GM23338 (cell line): ENCODE results near the gene OOSP4B. TPM values are rescaled to one million over a fixed set of nuclear protein-coding genes. Genes with fewer than 3 reads are reported as not detected.
"Not testable (repeated sequence)": the region's sequence is repeated elsewhere in the genome, so short reads cannot be mapped to it uniquely, and the experiment has no call there.

Experiments used
- ATAC-seq: fragments of 200-7000 bp; cut with Tn5 transposase; 3 replicates; pipeline ENCODE4 v1.9.1; 2020
- DNase-seq: peaks from one replicate; pipeline ENCODE4 v3.0.0-alpha.2; 2015; ENCODE audit warnings: low spot score
- H2AFZ ChIP-seq: fragments of 200-600 bp; sonication (generic); 2 replicates; pipeline ENCODE4 v1.8.0; 2016; ENCODE audit warnings: antibody characterized with exemption, mild to moderate bottlenecking, moderate library complexity
- H3F3A ChIP-seq: fragments of 200-600 bp; sonication (generic); replicated peaks from 2 replicates; pipeline ENCODE4 v1.8.0; 2017; ENCODE audit warnings: antibody characterized with exemption, mixed run types, low read depth
- H3K27ac ChIP-seq: fragments of 200-600 bp; sonication (generic); 2 replicates; pipeline ENCODE4 v1.6.1; 2016; ENCODE audit warnings: low read depth
- H3K27me3 ChIP-seq: fragments of 200-600 bp; sonication (generic); 2 replicates; pipeline ENCODE4 v1.8.0; 2016; ENCODE audit warnings: mild to moderate bottlenecking, mixed run types, moderate library complexity; ENCODE audit not compliant: insufficient read depth
- H3K36me3 ChIP-seq: fragments of 200-600 bp; sonication (generic); 2 replicates; pipeline ENCODE4 v1.8.0; 2016; ENCODE audit warnings: mild to moderate bottlenecking; ENCODE audit not compliant: insufficient read depth
- H3K4me1 ChIP-seq: fragments of 200-600 bp; sonication (generic); 2 replicates; pipeline ENCODE4 v1.8.0; 2016; ENCODE audit warnings: mild to moderate bottlenecking, moderate library complexity; ENCODE audit not compliant: insufficient read depth
- H3K4me2 ChIP-seq: fragments of 200-600 bp; sonication (generic); 2 replicates; pipeline ENCODE4 v1.7.1; 2017; ENCODE audit warnings: mixed run types
- H3K4me3 ChIP-seq: fragments of 200-600 bp; sonication (generic); 2 replicates; pipeline ENCODE4 v1.6.1; 2016; ENCODE audit warnings: mixed run types
- H3K79me2 ChIP-seq: fragments of 200-600 bp; sonication (generic); replicated peaks from 2 replicates; pipeline ENCODE4 v1.8.0; 2017; ENCODE audit warnings: mild to moderate bottlenecking; ENCODE audit not compliant: insufficient read depth
- H3K9me2 ChIP-seq: fragments of 200-600 bp; sonication (generic); 2 replicates; pipeline ENCODE4 v1.8.0; 2017; ENCODE audit not compliant: insufficient read depth
- H4K20me1 ChIP-seq: fragments of 200-600 bp; sonication (generic); replicated peaks from 2 replicates; pipeline ENCODE4 v1.8.0; 2017; ENCODE audit warnings: mild to moderate bottlenecking; ENCODE audit not compliant: insufficient read depth
- H3K27ac Mint-ChIP-seq: 2 replicates; pipeline ENCODE4 v1.8.0; 2020; ENCODE audit warnings: inconsistent platforms, mild to moderate bottlenecking, moderate library complexity, mixed read lengths
- H3K27me3 Mint-ChIP-seq: 3 replicates; pipeline ENCODE4 v1.8.0; 2022; ENCODE audit warnings: low read depth, mild to moderate bottlenecking, moderate library complexity, mixed read lengths, inconsistent platforms; ENCODE audit not compliant: insufficient read depth, poor library complexity
- H3K36me3 Mint-ChIP-seq: 3 replicates; pipeline ENCODE4 v1.8.0; 2021; ENCODE audit warnings: low read depth, mild to moderate bottlenecking, inconsistent platforms, moderate library complexity, mixed read lengths
- H3K4me1 Mint-ChIP-seq: 3 replicates; pipeline ENCODE4 v1.8.0; 2020; ENCODE audit warnings: mild to moderate bottlenecking, inconsistent platforms, mixed read lengths
- H3K4me3 Mint-ChIP-seq: 3 replicates; pipeline ENCODE4 v1.8.0; 2021; ENCODE audit warnings: moderate library complexity, mild to moderate bottlenecking, inconsistent platforms, mixed read lengths
- H3K9me3 Mint-ChIP-seq: 3 replicates; pipeline ENCODE4 v1.8.0; 2020; ENCODE audit warnings: moderate library complexity, mild to moderate bottlenecking, inconsistent platforms, mixed read lengths
- polyA plus RNA-seq: library from polyadenylated mRNA; unstranded; fragments of >200 nt; fragmentation: Nextera tagmentation; extraction: Ambion mirVana; gene quantifications from 2 replicates; pipeline ENCODE4 v1.2.1, GENCODE V29; 2016
- total RNA-seq: library from RNA; depleted of rRNA; stranded (reverse); fragments of >200 nt; shearing (Covaris generic); gene quantifications from 2 replicates; pipeline ENCODE4 v1.2.3, GENCODE V29; 2014
- TF ChIP-seq, protein P1 (sequence below): fragments of 250-450 bp; sonication (Bioruptor Pico); IDR thresholded peaks from 2 replicates; pipeline ENCODE4 v1.5.0; 2020; ENCODE audit warnings: mild to moderate bottlenecking, moderate library complexity

The OOSP4B gene
- total and polyA plus RNA-seq, 2 experiments from 2014 or later, result not detected

DNA sequence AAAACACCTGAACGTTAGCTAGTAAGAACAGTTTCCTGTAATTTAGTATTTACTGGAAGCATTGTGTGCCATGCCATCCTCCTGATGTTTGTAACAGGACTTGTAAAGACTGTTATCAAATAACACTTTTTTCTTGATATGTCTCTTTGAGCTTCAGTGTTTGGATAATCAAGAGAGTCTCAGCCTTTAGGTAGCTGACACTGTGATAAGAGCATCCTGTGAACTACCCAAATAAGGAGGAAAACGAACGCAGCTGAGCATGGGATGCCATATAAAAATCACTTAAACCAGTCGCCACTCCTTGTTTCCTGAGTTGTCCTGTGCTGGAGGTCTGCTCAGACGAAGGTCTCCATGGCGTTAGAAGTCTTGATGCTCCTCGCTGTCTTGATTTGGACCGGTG lies 23.1 kb downstream of the OOSP4B start, which contains the start of gene OOSP2 (continued):
- TF ChIP-seq, protein P1, sequence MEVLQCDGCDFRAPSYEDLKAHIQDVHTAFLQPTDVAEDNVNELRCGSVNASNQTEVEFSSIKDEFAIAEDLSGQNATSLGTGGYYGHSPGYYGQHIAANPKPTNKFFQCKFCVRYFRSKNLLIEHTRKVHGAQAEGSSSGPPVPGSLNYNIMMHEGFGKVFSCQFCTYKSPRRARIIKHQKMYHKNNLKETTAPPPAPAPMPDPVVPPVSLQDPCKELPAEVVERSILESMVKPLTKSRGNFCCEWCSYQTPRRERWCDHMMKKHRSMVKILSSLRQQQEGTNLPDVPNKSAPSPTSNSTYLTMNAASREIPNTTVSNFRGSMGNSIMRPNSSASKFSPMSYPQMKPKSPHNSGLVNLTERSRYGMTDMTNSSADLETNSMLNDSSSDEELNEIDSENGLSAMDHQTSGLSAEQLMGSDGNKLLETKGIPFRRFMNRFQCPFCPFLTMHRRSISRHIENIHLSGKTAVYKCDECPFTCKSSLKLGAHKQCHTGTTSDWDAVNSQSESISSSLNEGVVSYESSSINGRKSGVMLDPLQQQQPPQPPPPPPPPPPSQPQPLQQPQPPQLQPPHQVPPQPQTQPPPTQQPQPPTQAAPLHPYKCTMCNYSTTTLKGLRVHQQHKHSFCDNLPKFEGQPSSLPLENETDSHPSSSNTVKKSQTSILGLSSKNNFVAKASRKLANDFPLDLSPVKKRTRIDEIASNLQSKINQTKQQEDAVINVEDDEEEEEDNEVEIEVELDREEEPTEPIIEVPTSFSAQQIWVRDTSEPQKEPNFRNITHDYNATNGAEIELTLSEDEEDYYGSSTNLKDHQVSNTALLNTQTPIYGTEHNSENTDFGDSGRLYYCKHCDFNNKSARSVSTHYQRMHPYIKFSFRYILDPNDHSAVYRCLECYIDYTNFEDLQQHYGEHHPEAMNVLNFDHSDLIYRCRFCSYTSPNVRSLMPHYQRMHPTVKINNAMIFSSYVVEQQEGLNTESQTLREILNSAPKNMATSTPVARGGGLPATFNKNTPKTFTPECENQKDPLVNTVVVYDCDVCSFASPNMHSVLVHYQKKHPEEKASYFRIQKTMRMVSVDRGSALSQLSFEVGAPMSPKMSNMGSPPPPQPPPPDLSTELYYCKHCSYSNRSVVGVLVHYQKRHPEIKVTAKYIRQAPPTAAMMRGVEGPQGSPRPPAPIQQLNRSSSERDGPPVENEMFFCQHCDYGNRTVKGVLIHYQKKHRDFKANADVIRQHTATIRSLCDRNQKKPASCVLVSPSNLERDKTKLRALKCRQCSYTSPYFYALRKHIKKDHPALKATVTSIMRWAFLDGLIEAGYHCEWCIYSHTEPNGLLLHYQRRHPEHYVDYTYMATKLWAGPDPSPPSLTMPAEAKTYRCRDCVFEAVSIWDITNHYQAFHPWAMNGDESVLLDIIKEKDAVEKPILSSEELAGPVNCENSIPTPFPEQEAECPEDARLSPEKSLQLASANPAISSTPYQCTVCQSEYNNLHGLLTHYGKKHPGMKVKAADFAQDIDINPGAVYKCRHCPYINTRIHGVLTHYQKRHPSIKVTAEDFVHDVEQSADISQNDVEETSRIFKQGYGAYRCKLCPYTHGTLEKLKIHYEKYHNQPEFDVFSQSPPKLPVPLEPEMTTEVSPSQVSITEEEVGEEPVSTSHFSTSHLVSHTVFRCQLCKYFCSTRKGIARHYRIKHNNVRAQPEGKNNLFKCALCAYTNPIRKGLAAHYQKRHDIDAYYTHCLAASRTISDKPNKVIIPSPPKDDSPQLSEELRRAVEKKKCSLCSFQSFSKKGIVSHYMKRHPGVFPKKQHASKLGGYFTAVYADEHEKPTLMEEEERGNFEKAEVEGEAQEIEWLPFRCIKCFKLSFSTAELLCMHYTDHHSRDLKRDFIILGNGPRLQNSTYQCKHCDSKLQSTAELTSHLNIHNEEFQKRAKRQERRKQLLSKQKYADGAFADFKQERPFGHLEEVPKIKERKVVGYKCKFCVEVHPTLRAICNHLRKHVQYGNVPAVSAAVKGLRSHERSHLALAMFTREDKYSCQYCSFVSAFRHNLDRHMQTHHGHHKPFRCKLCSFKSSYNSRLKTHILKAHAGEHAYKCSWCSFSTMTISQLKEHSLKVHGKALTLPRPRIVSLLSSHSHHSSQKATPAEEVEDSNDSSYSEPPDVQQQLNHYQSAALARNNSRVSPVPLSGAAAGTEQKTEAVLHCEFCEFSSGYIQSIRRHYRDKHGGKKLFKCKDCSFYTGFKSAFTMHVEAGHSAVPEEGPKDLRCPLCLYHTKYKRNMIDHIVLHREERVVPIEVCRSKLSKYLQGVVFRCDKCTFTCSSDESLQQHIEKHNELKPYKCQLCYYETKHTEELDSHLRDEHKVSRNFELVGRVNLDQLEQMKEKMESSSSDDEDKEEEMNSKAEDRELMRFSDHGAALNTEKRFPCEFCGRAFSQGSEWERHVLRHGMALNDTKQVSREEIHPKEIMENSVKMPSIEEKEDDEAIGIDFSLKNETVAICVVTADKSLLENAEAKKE (CRISPR knock-in tag), result no peak

GRCh38 chr11:60050422-60050821 lies 33.4 kb downstream of the OOSP4B start:
- H3K27me3 ChIP-seq, ATAC-seq, H4K20me1 ChIP-seq, H3K36me3 ChIP-seq, H3K4me3 ChIP-seq, H3K4me3 Mint-ChIP-seq, H3K9me3 Mint-ChIP-seq, H3K4me1 ChIP-seq, H3F3A ChIP-seq, DNase-seq, H3K9me2 ChIP-seq, H3K27ac Mint-ChIP-seq, H3K27ac ChIP-seq, H3K4me2 ChIP-seq, H3K27me3 Mint-ChIP-seq, H3K4me1 Mint-ChIP-seq, H3K36me3 Mint-ChIP-seq, H2AFZ ChIP-seq, H3K79me2 ChIP-seq: not testable (repeated sequence)

- H3K27ac ChIP-seq, DNase-seq, H2AFZ ChIP-seq, H3K79me2 ChIP-seq, H3K4me3 Mint-ChIP-seq, H3K9me2 ChIP-seq, H3F3A ChIP-seq, H3K4me1 ChIP-seq, H3K9me3 Mint-ChIP-seq, H3K27ac Mint-ChIP-seq, H3K27me3 ChIP-seq, H3K4me3 ChIP-seq, ATAC-seq, H3K4me1 Mint-ChIP-seq, H3K36me3 Mint-ChIP-seq, H3K36me3 ChIP-seq, H4K20me1 ChIP-seq, H3K27me3 Mint-ChIP-seq, H3K4me2 ChIP-seq: not testable (repeated sequence)
These were observed 33.9 kb downstream of the OOSP4B start for GRCh38 chr11:60050839-60051238.
